HepG2 (cell line): ENCODE measurements around the gene THADA. TPM values are rescaled to one million over a fixed set of nuclear protein-coding genes. Genes with fewer than 3 reads are reported as not detected.

Experiments
- EEA1 ChIP-seq: sonication (generic); formaldehyde crosslinking; IDR thresholded peaks from 2 replicates; pipeline ENCODE4 v1.5.1; 2020; ENCODE audit warnings: mild to moderate bottlenecking, missing genetic modification reagents, borderline replicate concordance
- ELF1 ChIP-seq: sonication (generic); formaldehyde crosslinking; IDR thresholded peaks from 2 replicates; pipeline ENCODE4 v1.4.0; 2020; ENCODE audit warnings: missing genetic modification reagents
- FOXK1 ChIP-seq: sonication (generic); formaldehyde crosslinking; IDR thresholded peaks from 2 replicates; pipeline ENCODE4 v1.4.0; 2020; ENCODE audit warnings: low read depth, missing genetic modification reagents, borderline replicate concordance
- GABPA ChIP-seq, 2 experiments: IDR thresholded peaks; 2 replicates each; pipeline ENCODE4 v1.6.1; 2011 to 2016; ENCODE audit warnings: low read depth in 2 of 2, low read length in 1 of 2, missing biosample characterization in 1 of 2, missing genetic modification characterization in 1 of 2
- HDAC2 ChIP-seq: sonication (generic); formaldehyde crosslinking; IDR thresholded peaks from 2 replicates; pipeline ENCODE4 v1.4.0; 2020; ENCODE audit warnings: missing genetic modification reagents
- HNF4G ChIP-seq, 2 experiments: sonication (generic) in 1 of 2; formaldehyde crosslinking in 1 of 2; IDR thresholded peaks; 2 replicates each; pipeline versions ENCODE4 v1.4.0 to v1.6.1; 2011 to 2020; ENCODE audit warnings: borderline replicate concordance in 2 of 2, low read depth in 2 of 2, mild to moderate bottlenecking in 2 of 2, low read length in 1 of 2, missing genetic modification reagents in 1 of 2, moderate library complexity in 1 of 2
- HOXA9 ChIP-seq: sonication (generic); formaldehyde crosslinking; IDR thresholded peaks from 2 replicates; pipeline ENCODE4 v1.8.1; 2022; ENCODE audit warnings: missing genetic modification reagents, mild to moderate bottlenecking, moderate library complexity, borderline replicate concordance
- MAF1 ChIP-seq: sonication (generic); formaldehyde crosslinking; IDR thresholded peaks from 2 replicates; pipeline ENCODE4 v1.5.0; 2020; ENCODE audit warnings: missing genetic modification reagents, borderline replicate concordance
- MXD4 ChIP-seq: IDR thresholded peaks from 2 replicates; pipeline ENCODE4 v1.6.1; 2016; ENCODE audit warnings: mild to moderate bottlenecking, missing biosample characterization, missing genetic modification reagents
- NCOA2 ChIP-seq: sonication (generic); formaldehyde crosslinking; IDR thresholded peaks from 2 replicates; pipeline ENCODE4 v1.8.0; 2022; ENCODE audit warnings: inconsistent platforms
- NFIC ChIP-seq: IDR thresholded peaks from 2 replicates; pipeline ENCODE4 v1.6.1; 2012; ENCODE audit warnings: mild to moderate bottlenecking, low read length, inconsistent platforms
- PAF1 ChIP-seq: IDR thresholded peaks from 2 replicates; pipeline ENCODE4 v1.6.1; 2016; ENCODE audit warnings: missing genetic modification reagents, missing compliant biosample characterization
- SYNCRIP ChIP-seq: fragments of 200-400 bp; formaldehyde crosslinking; IDR thresholded peaks from 2 replicates; pipeline ENCODE4 v1.6.1; 2018; ENCODE audit warnings: mild to moderate bottlenecking, low read depth, low read length; ENCODE audit not compliant: insufficient read depth
- TBX2 ChIP-seq: sonication (generic); formaldehyde crosslinking; IDR thresholded peaks from 2 replicates; pipeline ENCODE4 v1.5.0; 2020; ENCODE audit warnings: missing genetic modification reagents, mild to moderate bottlenecking, borderline replicate concordance
- XRCC5 ChIP-seq: fragments of 200-400 bp; formaldehyde crosslinking; optimal IDR thresholded peaks from 2 replicates; pipeline ENCODE3; 2017; ENCODE audit warnings: mild to moderate bottlenecking, low read length
- ZNF225 ChIP-seq: sonication (generic); formaldehyde crosslinking; IDR thresholded peaks from 2 replicates; pipeline ENCODE4 v1.4.0; 2020; ENCODE audit warnings: mild to moderate bottlenecking, missing genetic modification reagents
- ZNF589 ChIP-seq: sonication (generic); formaldehyde crosslinking; conservative IDR thresholded peaks from 2 replicates; pipeline ENCODE4 v1.8.0; 2022; ENCODE audit warnings: mild to moderate bottlenecking, moderate library complexity, missing genetic modification reagents
- ZNF883 ChIP-seq: sonication (generic); formaldehyde crosslinking; IDR thresholded peaks from 2 replicates; pipeline ENCODE4 v1.5.1; 2020; ENCODE audit warnings: mild to moderate bottlenecking, missing genetic modification reagents; ENCODE audit errors: not compliant biosample characterization
- polyA plus RNA-seq, 8 experiments: library from polyadenylated mRNA; depleted of rRNA in 3 of 8; stranded (reverse) in 7 of 8; unstranded in 1 of 8; fragments of >200 nt; fragmentation: Illumina TruSeq in 4 of 8; extraction: Trizol in 4 of 8; gene quantifications; 2 replicates each; pipeline versions ENCODE4 v1.2.1 to v1.2.3, GENCODE V29; 2011 to 2016; ENCODE audit warnings: low read depth in 4 of 8, missing spikeins in 1 of 8, mixed read lengths in 1 of 8; ENCODE audit not compliant: insufficient read depth in 1 of 8
- total RNA-seq, 5 experiments: library from RNA; depleted of rRNA; stranded (reverse); fragments of >200 nt; fragmentation: Illumina TruSeq; extraction: Trizol; gene quantifications; 2 replicates each; pipeline ENCODE4 v1.2.3, GENCODE V29; 2016; ENCODE audit warnings: low read depth in 1 of 5
- TF ChIP-seq, protein P1 (sequence below): sonication (generic); formaldehyde crosslinking; IDR thresholded peaks from 2 replicates; pipeline ENCODE4 v1.5.1; 2020; ENCODE audit warnings: mild to moderate bottlenecking, moderate library complexity, missing genetic modification reagents
- TF ChIP-seq, protein P2 (sequence below): sonication (generic); formaldehyde crosslinking; IDR thresholded peaks from 2 replicates; pipeline ENCODE4 v1.5.1; 2020; ENCODE audit warnings: mild to moderate bottlenecking, missing genetic modification reagents, moderate library complexity
- TF ChIP-seq, protein P3 (sequence below): IDR thresholded peaks from 2 replicates; pipeline ENCODE4 v1.6.1; 2016; ENCODE audit warnings: missing genetic modification reagents, missing compliant biosample characterization
- TF ChIP-seq, protein P4 (sequence below): fragments of 450-650 bp; IDR thresholded peaks from 2 replicates; pipeline ENCODE4 v1.6.1; 2017

Gene THADA
- total and polyA plus RNA-seq, 2 of the 13 experiments (the other 11 are each of a cell fraction or from before 2014, with no cell fraction given) = 12.7 to 21.7 TPM

DNA sequence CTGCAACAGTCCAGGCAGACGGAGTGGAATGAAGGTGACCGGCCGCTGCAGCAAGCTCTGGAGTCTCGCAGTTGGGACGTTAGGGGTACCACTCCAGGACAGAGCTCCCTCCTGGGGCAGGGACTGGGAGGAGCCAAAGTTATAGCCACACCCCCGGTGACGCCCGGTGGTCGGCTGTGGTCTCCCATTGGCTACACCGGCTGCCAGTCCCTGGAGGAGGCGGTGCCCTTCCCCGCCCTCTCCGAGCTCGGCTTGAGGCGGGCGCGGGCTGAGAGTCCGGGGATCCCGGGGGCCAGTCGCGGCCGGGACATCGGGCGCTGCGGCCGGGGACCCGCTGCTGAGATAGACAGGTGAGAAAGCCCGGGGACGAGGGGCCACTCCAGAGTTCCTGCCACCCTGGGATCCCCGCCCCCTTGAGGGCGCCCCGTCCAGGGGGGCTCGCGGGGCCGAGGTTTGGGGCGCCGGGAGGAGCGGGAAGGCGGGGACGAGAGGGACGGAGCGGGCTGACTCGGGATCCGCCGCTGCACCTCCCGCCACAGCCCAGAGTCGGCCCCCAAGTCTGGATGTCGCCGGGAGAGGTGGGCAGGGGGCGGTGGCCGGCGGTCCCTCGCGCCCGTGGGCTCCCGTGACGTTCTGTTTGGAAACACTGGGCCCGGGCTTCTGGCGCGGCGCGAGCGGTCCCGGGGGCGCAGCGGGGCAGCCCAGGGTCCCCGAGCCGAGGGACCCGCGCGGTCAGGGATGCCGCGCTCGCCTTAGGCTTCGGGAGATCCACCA, 41.4 kb upstream of the THADA start, which contains the start of gene PLEKHH2 (continued):
- TF ChIP-seq FOXK1 (CRISPR knock-in tag) (no peak), NFIC (no peak), XRCC5 (no peak), MAF1 (no peak), GABPA (IDR thresholded peaks at IDR 0.05; ENCODE audit: low read depth, low read length) (no peak), GABPA (CRISPR knock-in tag; IDR thresholded peaks at IDR 0.05; ENCODE audit: low read depth) (no peak), TBX2 (CRISPR knock-in tag) (peak; percentile 53; the same call in 1 of the 2 replicates), HDAC2 (CRISPR knock-in tag) (peak; percentile 19; the same call in 1 of the 2 replicates), HNF4G (IDR thresholded peaks at IDR 0.05; ENCODE audit: borderline replicate concordance, low read depth, low read length) (no peak), HNF4G (CRISPR knock-in tag; IDR thresholded peaks at IDR 0.05; ENCODE audit: borderline replicate concordance, low read depth) (no peak), ZNF589 (no peak), HOXA9 (CRISPR knock-in tag) (0 out of 2 replicates have a peak, but pooled peaks have one; percentile 51), ELF1 (CRISPR knock-in tag) (no peak), ZNF883 (CRISPR knock-in tag) (no peak), ZNF225 (CRISPR knock-in tag) (no peak), PAF1 (no peak), EEA1 (CRISPR knock-in tag) (no peak), MXD4 (no peak), NCOA2 (CRISPR knock-in tag) (peak; percentile 16; the same call in 1 of the 2 replicates), SYNCRIP (no peak)
- TF ChIP-seq, protein P1, sequence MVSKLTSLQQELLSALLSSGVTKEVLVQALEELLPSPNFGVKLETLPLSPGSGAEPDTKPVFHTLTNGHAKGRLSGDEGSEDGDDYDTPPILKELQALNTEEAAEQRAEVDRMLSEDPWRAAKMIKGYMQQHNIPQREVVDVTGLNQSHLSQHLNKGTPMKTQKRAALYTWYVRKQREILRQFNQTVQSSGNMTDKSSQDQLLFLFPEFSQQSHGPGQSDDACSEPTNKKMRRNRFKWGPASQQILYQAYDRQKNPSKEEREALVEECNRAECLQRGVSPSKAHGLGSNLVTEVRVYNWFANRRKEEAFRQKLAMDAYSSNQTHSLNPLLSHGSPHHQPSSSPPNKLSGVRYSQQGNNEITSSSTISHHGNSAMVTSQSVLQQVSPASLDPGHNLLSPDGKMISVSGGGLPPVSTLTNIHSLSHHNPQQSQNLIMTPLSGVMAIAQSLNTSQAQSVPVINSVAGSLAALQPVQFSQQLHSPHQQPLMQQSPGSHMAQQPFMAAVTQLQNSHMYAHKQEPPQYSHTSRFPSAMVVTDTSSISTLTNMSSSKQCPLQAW (CRISPR knock-in tag) = peak; percentile 53; the same call in 1 of the 2 replicates
- TF ChIP-seq, protein P2, sequence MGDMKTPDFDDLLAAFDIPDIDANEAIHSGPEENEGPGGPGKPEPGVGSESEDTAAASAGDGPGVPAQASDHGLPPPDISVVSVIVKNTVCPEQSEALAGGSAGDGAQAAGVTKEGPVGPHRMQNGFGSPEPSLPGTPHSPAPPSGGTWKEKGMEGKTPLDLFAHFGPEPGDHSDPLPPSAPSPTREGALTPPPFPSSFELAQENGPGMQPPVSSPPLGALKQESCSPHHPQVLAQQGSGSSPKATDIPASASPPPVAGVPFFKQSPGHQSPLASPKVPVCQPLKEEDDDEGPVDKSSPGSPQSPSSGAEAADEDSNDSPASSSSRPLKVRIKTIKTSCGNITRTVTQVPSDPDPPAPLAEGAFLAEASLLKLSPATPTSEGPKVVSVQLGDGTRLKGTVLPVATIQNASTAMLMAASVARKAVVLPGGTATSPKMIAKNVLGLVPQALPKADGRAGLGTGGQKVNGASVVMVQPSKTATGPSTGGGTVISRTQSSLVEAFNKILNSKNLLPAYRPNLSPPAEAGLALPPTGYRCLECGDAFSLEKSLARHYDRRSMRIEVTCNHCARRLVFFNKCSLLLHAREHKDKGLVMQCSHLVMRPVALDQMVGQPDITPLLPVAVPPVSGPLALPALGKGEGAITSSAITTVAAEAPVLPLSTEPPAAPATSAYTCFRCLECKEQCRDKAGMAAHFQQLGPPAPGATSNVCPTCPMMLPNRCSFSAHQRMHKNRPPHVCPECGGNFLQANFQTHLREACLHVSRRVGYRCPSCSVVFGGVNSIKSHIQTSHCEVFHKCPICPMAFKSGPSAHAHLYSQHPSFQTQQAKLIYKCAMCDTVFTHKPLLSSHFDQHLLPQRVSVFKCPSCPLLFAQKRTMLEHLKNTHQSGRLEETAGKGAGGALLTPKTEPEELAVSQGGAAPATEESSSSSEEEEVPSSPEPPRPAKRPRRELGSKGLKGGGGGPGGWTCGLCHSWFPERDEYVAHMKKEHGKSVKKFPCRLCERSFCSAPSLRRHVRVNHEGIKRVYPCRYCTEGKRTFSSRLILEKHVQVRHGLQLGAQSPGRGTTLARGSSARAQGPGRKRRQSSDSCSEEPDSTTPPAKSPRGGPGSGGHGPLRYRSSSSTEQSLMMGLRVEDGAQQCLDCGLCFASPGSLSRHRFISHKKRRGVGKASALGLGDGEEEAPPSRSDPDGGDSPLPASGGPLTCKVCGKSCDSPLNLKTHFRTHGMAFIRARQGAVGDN (CRISPR knock-in tag) = peak; percentile 75
- TF ChIP-seq, protein P3, sequence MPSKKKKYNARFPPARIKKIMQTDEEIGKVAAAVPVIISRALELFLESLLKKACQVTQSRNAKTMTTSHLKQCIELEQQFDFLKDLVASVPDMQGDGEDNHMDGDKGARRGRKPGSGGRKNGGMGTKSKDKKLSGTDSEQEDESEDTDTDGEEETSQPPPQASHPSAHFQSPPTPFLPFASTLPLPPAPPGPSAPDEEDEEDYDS = peak; percentile 60; the same call in 1 of the 2 replicates
- TF ChIP-seq, protein P4, sequence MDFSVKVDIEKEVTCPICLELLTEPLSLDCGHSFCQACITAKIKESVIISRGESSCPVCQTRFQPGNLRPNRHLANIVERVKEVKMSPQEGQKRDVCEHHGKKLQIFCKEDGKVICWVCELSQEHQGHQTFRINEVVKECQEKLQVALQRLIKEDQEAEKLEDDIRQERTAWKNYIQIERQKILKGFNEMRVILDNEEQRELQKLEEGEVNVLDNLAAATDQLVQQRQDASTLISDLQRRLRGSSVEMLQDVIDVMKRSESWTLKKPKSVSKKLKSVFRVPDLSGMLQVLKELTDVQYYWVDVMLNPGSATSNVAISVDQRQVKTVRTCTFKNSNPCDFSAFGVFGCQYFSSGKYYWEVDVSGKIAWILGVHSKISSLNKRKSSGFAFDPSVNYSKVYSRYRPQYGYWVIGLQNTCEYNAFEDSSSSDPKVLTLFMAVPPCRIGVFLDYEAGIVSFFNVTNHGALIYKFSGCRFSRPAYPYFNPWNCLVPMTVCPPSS = no peak
